Measurements from ENCODE around the gene ALDH8A1. TPM values are rescaled to one million over a fixed set of nuclear protein-coding genes. Genes with fewer than 3 reads are reported as not detected.

Gene ALDH8A1
- total RNA-seq, 4 donors from 2014 or later = 1.2 to 21.8 (median 2.5) TPM

DNA sequence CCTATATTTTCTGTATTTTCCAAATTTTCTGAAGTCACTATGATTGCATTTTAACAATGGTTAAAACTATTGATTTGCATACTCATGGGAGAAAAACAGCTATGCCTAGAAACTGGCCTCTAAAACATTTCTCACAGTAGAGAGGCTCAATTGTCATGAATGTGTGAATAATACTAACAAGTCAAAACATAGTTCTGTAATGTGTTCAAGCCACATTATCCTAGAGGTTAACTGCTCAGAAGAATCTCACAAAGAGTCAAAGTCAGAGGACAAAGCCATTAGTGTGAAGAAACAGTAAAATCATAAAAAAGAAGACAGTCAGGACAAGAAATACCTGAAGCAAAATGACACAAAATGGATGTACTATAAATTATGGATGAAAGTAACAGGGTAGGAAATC is 12.5 kb upstream of the ALDH8A1 start:
- TF ChIP-seq CTCF (IDR thresholded peaks at IDR 0.05) (no peak), EP300 (IDR thresholded peaks at IDR 0.05) (no peak), POLR2AphosphoS5 (IDR thresholded peaks at IDR 0.05) (no peak), POLR2A (IDR thresholded peaks at IDR 0.05) (no peak)
- Histone ChIP-seq H3K4me3 (no peak overlapping the region), H3K36me3 (peaks cover 0 to 49% of the 10 kb centered on the region in 2 donors), H3K27me3 (no peaks in the 10 kb centered on the region), H3K4me1 (peaks cover 0 to 8% (median 0%) of the 10 kb centered on the region in 3 donors), H3K9me3 (peaks cover 0 to 11% (median 0%) of the 10 kb centered on the region in 3 donors), H3K27ac (no peak overlapping the region)
- no peak for ATAC-seq

DNA sequence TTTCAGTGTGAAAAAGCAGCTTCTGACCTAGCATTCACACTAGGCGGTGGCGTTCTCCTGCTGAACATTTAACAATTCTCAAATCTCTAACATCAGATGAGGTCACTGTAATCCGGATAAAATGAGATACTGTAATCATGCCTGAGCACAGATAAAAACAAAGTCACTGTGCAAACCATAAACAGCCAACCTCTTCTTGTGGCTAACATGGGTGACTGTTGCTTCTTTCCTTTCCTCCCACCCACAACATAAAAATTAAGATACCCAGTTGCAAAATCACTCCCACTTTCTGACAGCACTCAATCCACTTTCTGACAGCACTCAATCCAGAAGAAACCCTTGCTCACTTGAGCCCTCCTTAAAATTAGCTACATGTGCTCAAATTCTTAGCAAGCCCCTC is 11.5 kb upstream of the ALDH8A1 start:
- peaks cover 0 to 11% (median 0%) of the 10 kb centered on the region in 3 donors for H3K9me3 ChIP-seq
- H3K4me3 ChIP-seq = no peak overlapping the region
- WGBS, 2 donors (ENCODE audit: low coverage in 1 of 2) = 89 to 92% methylated on average over 3 of the region's 3 CpGs
- TF ChIP-seq POLR2AphosphoS5 (IDR thresholded peaks at IDR 0.05) = no peak
- no peak for TF ChIP-seq POLR2A (IDR thresholded peaks at IDR 0.05)
- TF ChIP-seq EP300 (IDR thresholded peaks at IDR 0.05) = no peak
- TF ChIP-seq CTCF (IDR thresholded peaks at IDR 0.05) = no peak
- no peak for ATAC-seq
- H3K4me1 ChIP-seq = peaks cover 0 to 8% (median 0%) of the 10 kb centered on the region in 3 donors
- no peak overlapping the region for H3K27ac ChIP-seq
- H3K27me3 ChIP-seq = no peaks in the 10 kb centered on the region
- H3K36me3 ChIP-seq = peaks cover 0 to 49% of the 10 kb centered on the region in 2 donors

DNA sequence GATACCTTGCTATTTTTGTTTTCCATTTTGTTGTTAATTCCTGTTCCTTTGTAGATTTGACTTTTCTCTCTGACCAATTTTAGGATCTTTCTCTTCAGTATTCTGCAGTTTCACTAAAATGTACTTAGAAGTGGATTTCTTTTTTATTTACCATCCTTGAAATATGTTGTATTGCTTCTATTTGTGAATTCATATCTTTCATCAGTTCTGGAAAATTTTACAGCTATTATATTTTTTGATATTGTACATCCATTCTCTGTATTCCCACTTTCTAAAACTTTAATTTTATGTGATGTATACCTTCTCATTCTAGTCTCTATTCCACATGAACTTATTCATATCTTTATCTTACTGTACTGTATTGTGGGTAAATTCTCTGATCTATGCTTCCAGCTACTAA is 9.7 kb upstream of the ALDH8A1 start:
- H3K27ac ChIP-seq = no peak overlapping the region
- no peaks in the 10 kb centered on the region for H3K4me1 ChIP-seq
- TF ChIP-seq CTCF (IDR thresholded peaks at IDR 0.05) (no peak), POLR2A (IDR thresholded peaks at IDR 0.05) (no peak), POLR2AphosphoS5 (IDR thresholded peaks at IDR 0.05) (no peak), EP300 (IDR thresholded peaks at IDR 0.05) (no peak)
- H3K9me3 ChIP-seq = peaks cover 0 to 11% (median 0%) of the 10 kb centered on the region in 3 donors
- H3K4me3 ChIP-seq = no peak overlapping the region
- no peaks in the 10 kb centered on the region for H3K27me3 ChIP-seq
- no peak for ATAC-seq
- H3K36me3 ChIP-seq = peaks cover 0 to 33% of the 10 kb centered on the region in 2 donors

- no peaks in the 10 kb centered on the region for H3K27me3 ChIP-seq
- H3K9me3 ChIP-seq = peaks cover 0 to 11% (median 0%) of the 10 kb centered on the region in 3 donors
- H3K4me3 ChIP-seq = no peak overlapping the region
- H3K36me3 ChIP-seq = peaks cover 0 to 17% of the 10 kb centered on the region in 2 donors
- no peak for ATAC-seq
- TF ChIP-seq EP300 (IDR thresholded peaks at IDR 0.05) (no peak), CTCF (IDR thresholded peaks at IDR 0.05) (no peak), POLR2AphosphoS5 (IDR thresholded peaks at IDR 0.05) (no peak), POLR2A (IDR thresholded peaks at IDR 0.05) (no peak)
- no peaks in the 10 kb centered on the region for H3K4me1 ChIP-seq
- 91 to 100% methylated on average over 1 to 2 of the region's 2 CpGs for WGBS, 2 donors (ENCODE audit: low coverage in 1 of 2)
- H3K27ac ChIP-seq = no peak overlapping the region
Measured at GRCh38 chr6:134956676-134957075, 6.8 kb upstream of the ALDH8A1 start.

GRCh38 chr6:134956032-134956431 is 6.1 kb upstream of the ALDH8A1 start:
- Histone ChIP-seq H3K4me3 (no peak overlapping the region), H3K27ac (no peak overlapping the region), H3K27me3 (no peaks in the 10 kb centered on the region), H3K9me3 (peaks cover 0 to 11% (median 0%) of the 10 kb centered on the region in 3 donors), H3K4me1 (no peaks in the 10 kb centered on the region), H3K36me3 (peaks cover 0 to 11% of the 10 kb centered on the region in 2 donors)
- TF ChIP-seq EP300 (IDR thresholded peaks at IDR 0.05) (no peak), POLR2A (IDR thresholded peaks at IDR 0.05) (no peak), CTCF (IDR thresholded peaks at IDR 0.05) (no peak), POLR2AphosphoS5 (IDR thresholded peaks at IDR 0.05) (no peak)
- ATAC-seq = no peak
- WGBS, 2 donors (ENCODE audit: low coverage in 1 of 2) = 89 to 92% methylated on average over 2 to 5 of the region's 5 CpGs
